Liver (tissue), 3 donors: ENCODE data around the gene PDGFC.

ENCODE experiments used
- CTCF ChIP-seq: fragments of 150-350 bp; IDR thresholded peaks from 2 replicates; pipeline ENCODE4 v1.5.1; 2017; ENCODE audit warnings: improper control_type of control experiment, low read depth, low read length; ENCODE audit not compliant: missing input control
- RAD21 ChIP-seq, 2 donors: IDR thresholded peaks; 2 replicates each; pipeline ENCODE4 v1.6.1; 2016; ENCODE audit warnings: antibody characterized with exemption in 2 of 2, mild to moderate bottlenecking in 2 of 2
- REST ChIP-seq: IDR thresholded peaks from 2 replicates; pipeline ENCODE4 v1.6.1; 2016; ENCODE audit warnings: antibody characterized with exemption, mild to moderate bottlenecking
- TAF1 ChIP-seq: conservative IDR thresholded peaks from 2 replicates; pipeline ENCODE4 v1.6.1; 2016; ENCODE audit warnings: antibody characterized with exemption, mild to moderate bottlenecking
- YY1 ChIP-seq: IDR thresholded peaks from 2 replicates; pipeline ENCODE4 v1.6.1; 2016; ENCODE audit warnings: antibody characterized with exemption, mild to moderate bottlenecking
- donor health status: healthy.
- donor health status: healthy.

DNA sequence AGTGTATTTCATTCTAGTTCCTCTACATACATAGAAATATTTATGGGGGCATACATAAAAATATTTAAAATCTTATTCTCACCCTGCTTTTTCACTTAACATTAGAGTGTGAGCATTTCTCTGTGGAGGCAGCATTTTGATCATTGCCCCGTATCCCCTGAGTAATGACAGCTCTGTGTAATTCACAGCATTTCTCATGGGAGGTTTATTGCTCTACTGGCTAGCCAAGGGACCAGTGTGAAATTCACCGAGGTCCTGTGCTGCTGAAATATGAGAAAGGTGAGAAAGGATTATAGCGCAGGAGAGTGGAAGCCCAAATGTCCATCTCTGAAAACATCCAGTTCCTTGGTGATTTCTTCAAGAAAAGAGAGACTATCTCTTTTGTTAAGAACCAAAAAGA lies 22.9 kb downstream of the PDGFC start:
- no peak for TF ChIP-seq CTCF
- no peak for TF ChIP-seq REST
- TF ChIP-seq RAD21 (IDR thresholded peaks at IDR 0.05) = no peak
- no peak for TF ChIP-seq YY1
- TF ChIP-seq TAF1 = no peak
